Fibroblast of pulmonary artery (primary cell): Measurements from ENCODE around the gene ABCB9.
A peak's percentile ranks its signal among the peaks of the same experiment; 100 is the strongest.

Experiments used
- DNase-seq: peaks from one replicate; pipeline ENCODE4 v3.0.0-alpha.2; 2010; ENCODE audit warnings: low read depth
- H3K4me3 ChIP-seq: replicated peaks from 2 replicates; pipeline ENCODE4 v1.5.1; 2011; ENCODE audit warnings: low read depth, mild to moderate bottlenecking, control low read depth, low read length, moderate library complexity
- TF ChIP-seq, protein P1 (sequence below): IDR thresholded peaks from 2 replicates; pipeline ENCODE4 v1.5.1; 2011; ENCODE audit warnings: mild to moderate bottlenecking, control low read depth, low read length, inconsistent platforms; ENCODE audit errors: missing control alignments

ABCB9 gene

DNA sequence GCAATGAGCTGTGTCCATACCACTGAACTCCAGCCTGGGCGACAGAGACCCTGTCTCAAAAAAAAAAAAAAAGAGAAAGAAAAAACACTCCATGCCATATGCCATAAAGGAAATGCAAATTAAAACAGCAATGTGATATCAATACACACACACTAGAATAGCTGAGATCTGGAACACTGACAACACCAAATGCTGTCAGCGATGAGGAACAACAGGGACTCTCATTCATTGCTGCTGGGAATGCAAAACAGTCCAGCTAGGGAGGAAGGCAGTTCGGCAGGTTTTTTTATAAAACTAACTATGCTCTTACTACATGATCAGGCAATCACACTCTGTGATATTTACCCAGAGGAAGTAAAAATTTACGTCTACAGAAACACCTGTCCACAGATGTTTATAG lies 3.4 kb upstream of the ABCB9 start:
- no peak for DNase-seq
- no peak overlapping the region for H3K4me3 ChIP-seq
- TF ChIP-seq, protein P1, sequence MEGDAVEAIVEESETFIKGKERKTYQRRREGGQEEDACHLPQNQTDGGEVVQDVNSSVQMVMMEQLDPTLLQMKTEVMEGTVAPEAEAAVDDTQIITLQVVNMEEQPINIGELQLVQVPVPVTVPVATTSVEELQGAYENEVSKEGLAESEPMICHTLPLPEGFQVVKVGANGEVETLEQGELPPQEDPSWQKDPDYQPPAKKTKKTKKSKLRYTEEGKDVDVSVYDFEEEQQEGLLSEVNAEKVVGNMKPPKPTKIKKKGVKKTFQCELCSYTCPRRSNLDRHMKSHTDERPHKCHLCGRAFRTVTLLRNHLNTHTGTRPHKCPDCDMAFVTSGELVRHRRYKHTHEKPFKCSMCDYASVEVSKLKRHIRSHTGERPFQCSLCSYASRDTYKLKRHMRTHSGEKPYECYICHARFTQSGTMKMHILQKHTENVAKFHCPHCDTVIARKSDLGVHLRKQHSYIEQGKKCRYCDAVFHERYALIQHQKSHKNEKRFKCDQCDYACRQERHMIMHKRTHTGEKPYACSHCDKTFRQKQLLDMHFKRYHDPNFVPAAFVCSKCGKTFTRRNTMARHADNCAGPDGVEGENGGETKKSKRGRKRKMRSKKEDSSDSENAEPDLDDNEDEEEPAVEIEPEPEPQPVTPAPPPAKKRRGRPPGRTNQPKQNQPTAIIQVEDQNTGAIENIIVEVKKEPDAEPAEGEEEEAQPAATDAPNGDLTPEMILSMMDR, result no peak

DNA sequence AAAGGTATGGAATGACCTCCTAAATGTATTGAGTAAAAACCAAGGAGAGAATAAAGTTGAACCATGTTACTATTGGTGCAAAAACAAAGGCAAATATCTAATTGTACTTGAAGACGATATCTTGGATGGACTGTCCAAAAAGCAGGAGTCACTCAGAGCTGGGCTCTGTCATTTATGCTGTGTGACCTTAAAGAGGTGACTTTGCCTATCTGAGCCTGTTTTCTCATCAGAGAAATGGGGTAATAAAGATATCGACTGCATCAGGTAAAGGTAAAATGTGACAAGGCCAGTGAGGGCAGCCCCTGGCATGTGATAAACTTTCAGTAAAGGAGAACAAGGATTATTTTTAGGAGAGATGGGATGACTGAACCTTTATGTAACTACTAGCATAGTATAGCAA lies 1.8 kb upstream of the ABCB9 start:
- TF ChIP-seq, protein P1, result no peak
- no peak for DNase-seq
- H3K4me3 ChIP-seq, result no peak overlapping the region

DNA sequence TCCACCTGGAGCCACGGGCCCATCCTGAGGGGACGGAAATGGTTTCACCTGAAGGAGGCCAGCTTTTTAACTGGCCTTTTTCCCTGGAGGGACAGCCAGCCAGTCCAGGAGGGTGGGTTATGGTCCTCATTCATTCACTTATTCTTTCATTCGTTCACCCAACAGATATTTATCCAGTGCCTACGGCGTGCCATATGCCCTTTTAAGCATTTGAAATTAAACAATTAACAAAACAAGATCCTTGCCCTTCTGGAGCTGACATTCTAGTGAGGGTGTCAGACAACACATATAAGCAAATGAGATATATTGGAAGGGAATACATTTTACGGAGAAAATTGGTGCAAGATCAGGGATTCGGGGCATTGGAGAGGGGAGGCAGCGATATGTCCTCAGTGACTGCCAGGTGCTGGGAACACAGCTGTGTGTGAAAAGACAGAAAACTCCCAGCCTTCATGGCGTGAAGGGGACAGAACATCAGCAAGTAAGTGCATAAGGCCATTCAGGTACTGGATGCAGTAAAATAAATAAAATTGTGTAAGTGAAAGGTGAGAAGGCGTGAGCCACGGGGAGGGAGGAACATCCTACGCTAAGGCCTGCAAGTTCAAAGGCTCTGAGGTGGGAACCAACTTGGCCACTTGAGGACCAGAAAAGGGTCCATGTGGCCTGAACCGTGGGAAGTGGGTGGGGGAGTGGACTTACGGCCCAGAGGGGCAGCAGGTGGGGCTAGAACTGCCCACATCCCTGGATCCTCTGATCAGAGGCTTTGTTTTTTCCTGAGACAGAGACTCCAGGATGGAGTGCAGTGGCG lies 684 bp upstream of the ABCB9 start:
- no peak for DNase-seq
- H3K4me3 ChIP-seq, result no peak overlapping the region
- TF ChIP-seq, protein P1, result no peak

DNA sequence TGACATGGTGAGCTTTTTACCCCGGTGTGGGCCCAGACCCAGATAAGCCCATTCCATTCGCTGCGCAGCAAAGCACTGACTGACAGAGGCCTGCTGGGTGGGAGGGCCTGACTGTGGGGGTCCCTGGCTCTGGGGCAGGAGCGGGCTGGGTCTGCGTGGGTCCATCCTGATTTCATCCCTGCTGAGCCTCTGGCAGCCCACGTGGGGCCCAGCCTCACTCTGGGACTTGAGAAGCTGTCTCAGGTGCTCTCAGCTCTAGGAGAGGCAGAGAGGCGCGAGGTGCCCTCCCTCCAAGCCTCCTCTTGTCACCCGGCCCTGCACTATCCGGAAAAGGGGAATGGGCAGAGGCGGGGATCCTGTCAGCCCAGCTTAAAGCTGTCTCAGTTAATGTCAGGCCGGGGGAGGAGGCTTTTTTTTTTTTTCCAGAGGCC lies 927 bp downstream of the ABCB9 start:
- TF ChIP-seq, protein P1, result no peak
- DNase-seq, result no peak
- H3K4me3 ChIP-seq, result peak overlapping the region; percentile 82

DNA sequence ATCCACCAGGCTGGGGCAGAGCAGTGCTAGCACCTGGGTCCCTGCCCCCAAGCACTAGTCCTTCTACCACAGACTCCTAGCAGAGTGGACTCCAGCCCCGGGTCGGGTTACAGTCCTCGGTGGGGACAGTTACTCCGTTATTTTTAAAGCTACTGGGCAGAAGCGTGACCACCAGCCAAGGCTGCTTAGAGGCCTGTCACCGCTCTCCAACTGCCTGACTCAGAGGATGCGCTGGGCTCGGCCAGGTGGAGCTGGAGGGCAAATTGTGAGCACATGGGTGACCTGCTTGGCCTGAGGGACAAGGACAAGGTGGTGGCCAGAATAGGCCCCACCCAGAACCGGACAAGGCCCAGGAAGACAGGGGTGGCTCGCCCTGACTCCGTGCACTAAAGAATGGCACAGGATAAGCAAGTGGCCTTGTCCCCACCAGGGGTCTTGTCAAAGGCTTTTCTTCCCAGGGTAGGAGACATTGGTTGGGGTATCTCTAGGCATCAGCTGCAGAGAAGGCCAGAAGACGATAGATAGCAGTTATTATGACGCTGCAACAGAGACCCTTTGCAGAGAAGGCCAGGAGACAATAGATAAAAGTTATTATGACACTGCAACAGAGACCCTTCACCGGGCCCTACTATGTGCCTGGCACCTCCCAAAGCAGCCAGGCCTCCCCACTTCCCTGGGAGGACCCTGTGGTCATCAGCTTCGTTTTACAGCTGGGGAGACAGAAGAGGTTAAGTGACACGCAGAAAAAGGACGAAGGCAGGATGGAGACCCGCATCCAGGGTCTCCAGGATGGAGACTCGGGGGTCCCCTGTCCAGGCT lies 1.6 kb downstream of the ABCB9 start:
- no peak overlapping the region for H3K4me3 ChIP-seq
- no peak for DNase-seq
- TF ChIP-seq, protein P1, result no peak

DNA sequence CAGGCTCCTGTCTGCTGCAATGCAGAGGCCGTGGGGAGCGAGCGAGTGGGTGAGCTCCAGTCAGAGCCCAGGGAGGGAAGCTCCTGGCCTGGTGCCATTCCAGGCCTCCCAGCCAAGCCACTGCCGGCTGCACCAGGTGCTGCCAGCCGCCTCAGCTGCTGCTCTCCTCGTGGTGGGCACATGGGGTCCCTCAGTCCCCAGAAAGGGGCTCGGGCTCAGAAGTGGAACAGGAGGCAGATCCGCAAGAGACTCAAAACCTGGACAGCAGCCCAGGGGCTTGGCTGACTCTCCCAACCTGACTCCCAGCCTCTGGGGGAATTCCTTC lies 2.4 kb downstream of the ABCB9 start:
- no peak overlapping the region for H3K4me3 ChIP-seq
- TF ChIP-seq, protein P1, result no peak
- DNase-seq, result peak; percentile 60
